GM12878 (cell line): ENCODE data around the gene NUP93. TPM values are rescaled to one million over a fixed set of nuclear protein-coding genes. Genes with fewer than 3 reads are reported as not detected.

Experiments
- ATF2 ChIP-seq: IDR thresholded peaks from 2 replicates; pipeline ENCODE4 v1.6.1; 2012; ENCODE audit warnings: low read length, inconsistent platforms
- BCL3 ChIP-seq: IDR thresholded peaks from 2 replicates; pipeline ENCODE4 v1.6.1; 2011; ENCODE audit warnings: borderline replicate concordance, low read depth, mild to moderate bottlenecking, moderate library complexity, low read length; ENCODE audit not compliant: insufficient read depth, poor library complexity, severe bottlenecking
- BMI1 ChIP-seq: fragments of 450-650 bp; IDR thresholded peaks from 2 replicates; pipeline ENCODE4 v1.6.1; 2016; ENCODE audit warnings: mild to moderate bottlenecking, moderate library complexity, borderline replicate concordance
- CBX3 ChIP-seq: fragments of 200-600 bp; sonication (generic); IDR thresholded peaks from 2 replicates; pipeline ENCODE4 v1.6.1; 2016; ENCODE audit warnings: low read depth, borderline replicate concordance
- CREM ChIP-seq: IDR thresholded peaks from 2 replicates; pipeline ENCODE4 v1.6.1; 2014; ENCODE audit warnings: antibody characterized with exemption, low read depth
- HSF1 ChIP-seq: fragments of 150-350 bp; IDR thresholded peaks from 2 replicates; pipeline ENCODE4 v1.6.1; 2014; ENCODE audit warnings: mild to moderate bottlenecking, low read depth, low read length
- IRF4 ChIP-seq: IDR thresholded peaks from 2 replicates; pipeline ENCODE4 v1.6.1; 2011; ENCODE audit warnings: low read depth, low read length
- JUNB ChIP-seq: IDR thresholded peaks from 2 replicates; pipeline ENCODE4 v1.6.1; 2016; ENCODE audit warnings: antibody characterized with exemption, mild to moderate bottlenecking
- MTA2 ChIP-seq: fragments of 450-650 bp; IDR thresholded peaks from 2 replicates; pipeline ENCODE4 v1.6.1; 2016; ENCODE audit warnings: low read depth, mild to moderate bottlenecking, moderate library complexity
- NFIC ChIP-seq: IDR thresholded peaks from 2 replicates; pipeline ENCODE4 v1.6.1; 2012; ENCODE audit warnings: low read depth, mild to moderate bottlenecking, inconsistent platforms, low read length, moderate library complexity
- NFXL1 ChIP-seq: fragments of 450-650 bp; IDR thresholded peaks from 2 replicates; pipeline ENCODE4 v1.6.1; 2017; ENCODE audit warnings: antibody characterized with exemption, mild to moderate bottlenecking, borderline replicate concordance
- NR2F1 ChIP-seq: fragments of 450-650 bp; conservative IDR thresholded peaks from 2 replicates; pipeline ENCODE4 v1.6.1; 2017; ENCODE audit warnings: mild to moderate bottlenecking
- SIN3A ChIP-seq: IDR thresholded peaks from 2 replicates; pipeline ENCODE4 v1.6.1; 2012; ENCODE audit warnings: low read depth, low read length, improper control_type of control experiment
- USF1 ChIP-seq: IDR thresholded peaks from 2 replicates; pipeline ENCODE4 v1.6.1; 2011; ENCODE audit warnings: borderline replicate concordance, low read depth, mild to moderate bottlenecking, moderate library complexity, mixed read lengths, low read length; ENCODE audit not compliant: insufficient read depth; ENCODE audit errors: extremely low read length
- ZBTB4 ChIP-seq: fragments of 450-650 bp; formaldehyde crosslinking; IDR thresholded peaks from 2 replicates; pipeline ENCODE4 v1.4.0; 2022; ENCODE audit warnings: mild to moderate bottlenecking, moderate library complexity
- ZNF384 ChIP-seq: IDR thresholded peaks from 2 replicates; pipeline ENCODE4 v1.6.1; 2012; ENCODE audit warnings: low read depth, mild to moderate bottlenecking, low read length, improper control_type of control experiment, borderline replicate concordance
- ZZZ3 ChIP-seq: IDR thresholded peaks from 2 replicates; pipeline ENCODE4 v1.6.1; 2011; ENCODE audit warnings: low read depth; ENCODE audit not compliant: control insufficient read depth, insufficient read length
- polyA plus RNA-seq, 11 experiments: library from polyadenylated mRNA; depleted of rRNA in 4 of 11; unstranded in 6 of 11; stranded (reverse) in 5 of 11; fragments of >200 nt; fragmentation: Nextera tagmentation in 4 of 11; fragmentation: Illumina TruSeq in 1 of 11; extraction: Ambion mirVana in 4 of 11; extraction: Trizol in 1 of 11; gene quantifications; 1 replicate in 1 of 11; 2 replicates in 10 of 11; pipeline versions ENCODE4 v1.2.1 to v1.2.3, GENCODE V29; 2011 to 2016; ENCODE audit warnings: inconsistent platforms in 2 of 11, missing spikeins in 2 of 11, low read depth in 1 of 11
- total RNA-seq, 4 experiments: library from RNA; depleted of rRNA in 3 of 4; stranded (reverse); fragments of >200 nt in 3 of 4; fragmentation: Illumina TruSeq in 1 of 4; extraction: Trizol in 1 of 4; gene quantifications; 2 replicates each; pipeline versions ENCODE4 v1.2.1 to v1.2.3, GENCODE V29; 2013 to 2021
- TF ChIP-seq, protein P1 (sequence below): fragments of 450-650 bp; IDR thresholded peaks from 2 replicates; pipeline ENCODE4 v1.6.1; 2017; ENCODE audit warnings: mild to moderate bottlenecking, moderate library complexity

The NUP93 gene
- total and polyA plus RNA-seq, 10 of the 15 experiments (the other 5 are each of a cell fraction or from before 2014, with no cell fraction given), result 82.2 to 175 (median 101) TPM

DNA sequence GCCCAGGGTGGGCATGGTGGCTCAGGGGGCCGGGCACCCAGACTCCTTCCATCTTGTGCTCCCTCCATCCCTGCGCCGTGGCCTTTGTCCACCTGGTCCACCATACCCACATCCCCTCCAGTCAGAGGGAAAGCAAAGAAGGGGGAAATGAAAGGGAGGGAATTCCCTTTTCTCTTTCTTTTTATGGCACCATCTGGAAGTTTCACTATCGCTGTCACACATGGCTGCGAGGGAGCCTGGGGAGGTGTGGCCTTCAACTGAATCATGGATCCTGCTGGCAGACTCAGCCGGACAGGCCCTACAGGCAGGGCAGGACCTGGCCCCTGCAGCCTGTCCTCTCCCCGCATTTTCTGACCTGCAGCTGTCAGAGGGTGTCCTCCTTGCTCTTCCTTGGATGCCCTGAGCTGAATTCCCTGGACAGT lies 141.3 kb downstream of the NUP93 start (continued):
- TF ChIP-seq, protein P1, sequence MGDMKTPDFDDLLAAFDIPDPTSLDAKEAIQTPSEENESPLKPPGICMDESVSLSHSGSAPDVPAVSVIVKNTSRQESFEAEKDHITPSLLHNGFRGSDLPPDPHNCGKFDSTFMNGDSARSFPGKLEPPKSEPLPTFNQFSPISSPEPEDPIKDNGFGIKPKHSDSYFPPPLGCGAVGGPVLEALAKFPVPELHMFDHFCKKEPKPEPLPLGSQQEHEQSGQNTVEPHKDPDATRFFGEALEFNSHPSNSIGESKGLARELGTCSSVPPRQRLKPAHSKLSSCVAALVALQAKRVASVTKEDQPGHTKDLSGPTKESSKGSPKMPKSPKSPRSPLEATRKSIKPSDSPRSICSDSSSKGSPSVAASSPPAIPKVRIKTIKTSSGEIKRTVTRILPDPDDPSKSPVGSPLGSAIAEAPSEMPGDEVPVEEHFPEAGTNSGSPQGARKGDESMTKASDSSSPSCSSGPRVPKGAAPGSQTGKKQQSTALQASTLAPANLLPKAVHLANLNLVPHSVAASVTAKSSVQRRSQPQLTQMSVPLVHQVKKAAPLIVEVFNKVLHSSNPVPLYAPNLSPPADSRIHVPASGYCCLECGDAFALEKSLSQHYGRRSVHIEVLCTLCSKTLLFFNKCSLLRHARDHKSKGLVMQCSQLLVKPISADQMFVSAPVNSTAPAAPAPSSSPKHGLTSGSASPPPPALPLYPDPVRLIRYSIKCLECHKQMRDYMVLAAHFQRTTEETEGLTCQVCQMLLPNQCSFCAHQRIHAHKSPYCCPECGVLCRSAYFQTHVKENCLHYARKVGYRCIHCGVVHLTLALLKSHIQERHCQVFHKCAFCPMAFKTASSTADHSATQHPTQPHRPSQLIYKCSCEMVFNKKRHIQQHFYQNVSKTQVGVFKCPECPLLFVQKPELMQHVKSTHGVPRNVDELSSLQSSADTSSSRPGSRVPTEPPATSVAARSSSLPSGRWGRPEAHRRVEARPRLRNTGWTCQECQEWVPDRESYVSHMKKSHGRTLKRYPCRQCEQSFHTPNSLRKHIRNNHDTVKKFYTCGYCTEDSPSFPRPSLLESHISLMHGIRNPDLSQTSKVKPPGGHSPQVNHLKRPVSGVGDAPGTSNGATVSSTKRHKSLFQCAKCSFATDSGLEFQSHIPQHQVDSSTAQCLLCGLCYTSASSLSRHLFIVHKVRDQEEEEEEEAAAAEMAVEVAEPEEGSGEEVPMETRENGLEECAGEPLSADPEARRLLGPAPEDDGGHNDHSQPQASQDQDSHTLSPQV, result no peak
- TF ChIP-seq ATF2, result no peak
- peak; percentile 90 for TF ChIP-seq CREM
- TF ChIP-seq BMI1, result peak; percentile 16; the same call in 1 of the 2 replicates
- no peak; the same call in 1 of the 2 replicates for TF ChIP-seq HSF1
- no peak for TF ChIP-seq ZZZ3
- peak; percentile 91; the same call in 1 of the 2 replicates for TF ChIP-seq NFIC
- peak; percentile 91 for TF ChIP-seq IRF4
- peak; percentile 61 for TF ChIP-seq BCL3
- TF ChIP-seq SIN3A, result no peak
- TF ChIP-seq ZBTB4 (CRISPR knock-in tag), result no peak
- TF ChIP-seq ZNF384, result no peak
- TF ChIP-seq JUNB, result peak; percentile 92
- TF ChIP-seq USF1, result no peak
- TF ChIP-seq NR2F1, result peak; percentile 58
- TF ChIP-seq NFXL1, result no peak
- TF ChIP-seq MTA2, result peak; percentile 66
- no peak for TF ChIP-seq CBX3
